NOMO-1 (cell line): ENCODE results near the gene CD70.
"Not testable (repeated sequence)": the region's sequence is repeated elsewhere in the genome, so short reads cannot be mapped to it uniquely, and the experiment has no call there.

Experiments used
- DNase-seq, 2 experiments: peaks; one replicate each; lab custom pipeline; 2025; ENCODE audit not compliant: unreplicated experiment in 2 of 2; lab: John Stamatoyannopoulos, UW

Gene CD70

DNA sequence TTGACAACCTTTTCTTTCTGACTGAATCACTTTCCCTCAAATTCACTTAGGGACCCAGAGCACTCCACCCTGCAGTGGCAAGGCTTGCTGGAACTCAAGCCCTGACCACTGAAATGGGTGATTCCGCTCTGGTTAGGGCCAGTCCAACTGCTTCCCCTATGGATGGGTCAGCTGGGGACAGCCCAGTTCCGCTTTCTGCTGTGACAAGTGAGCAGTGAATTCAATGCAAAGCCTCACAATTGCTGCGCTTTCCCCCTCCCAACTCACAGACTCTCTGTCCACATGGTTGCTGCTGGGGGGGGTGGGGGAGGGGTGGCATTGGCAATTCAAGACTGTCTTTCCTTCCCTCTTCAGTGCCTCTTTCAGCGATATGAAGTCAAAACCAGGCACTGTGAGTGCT lies 18.7 kb downstream of the CD70 start:
- DNase-seq: peak; percentile 93 to 95

DNA sequence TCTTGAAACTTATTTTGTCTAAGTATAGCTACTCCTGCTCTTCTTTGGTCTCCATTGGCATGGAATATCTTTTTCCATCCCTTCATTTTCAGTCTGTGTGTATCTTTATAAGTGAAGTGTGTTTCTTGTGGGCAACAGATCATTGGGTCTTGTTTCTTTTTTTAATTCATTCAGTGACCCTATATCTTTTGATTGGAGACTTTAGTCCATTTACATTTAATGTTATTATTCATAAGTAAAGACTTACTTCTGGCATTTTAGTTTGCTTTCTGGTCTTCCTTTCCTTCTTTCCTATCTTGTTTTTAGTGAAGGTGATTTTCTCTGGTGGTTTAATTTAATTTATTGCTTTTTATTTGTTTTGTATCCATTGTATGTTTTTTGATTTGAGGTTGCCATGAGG lies 19.8 kb downstream of the CD70 start:
- no peak for DNase-seq

DNA sequence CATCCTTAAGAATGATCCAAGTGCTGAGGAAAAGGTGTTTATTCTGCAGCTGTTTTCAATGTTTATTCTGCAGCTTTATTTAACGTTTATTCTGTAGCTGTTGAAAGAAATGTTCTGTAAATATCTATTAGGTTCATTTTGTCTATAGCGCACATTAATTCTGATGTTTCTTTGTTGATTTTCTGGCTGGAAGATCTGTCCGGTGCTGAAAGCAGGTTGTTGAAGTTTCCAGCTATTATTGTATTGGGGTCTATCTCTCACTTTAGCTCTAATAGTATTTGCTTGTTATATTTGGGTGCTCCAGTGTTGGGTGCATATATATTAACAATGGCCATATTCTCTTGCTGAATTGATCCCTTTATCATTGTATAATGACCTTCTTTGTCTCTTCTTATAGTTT lies 20.2 kb downstream of the CD70 start:
- DNase-seq: no peak

DNA sequence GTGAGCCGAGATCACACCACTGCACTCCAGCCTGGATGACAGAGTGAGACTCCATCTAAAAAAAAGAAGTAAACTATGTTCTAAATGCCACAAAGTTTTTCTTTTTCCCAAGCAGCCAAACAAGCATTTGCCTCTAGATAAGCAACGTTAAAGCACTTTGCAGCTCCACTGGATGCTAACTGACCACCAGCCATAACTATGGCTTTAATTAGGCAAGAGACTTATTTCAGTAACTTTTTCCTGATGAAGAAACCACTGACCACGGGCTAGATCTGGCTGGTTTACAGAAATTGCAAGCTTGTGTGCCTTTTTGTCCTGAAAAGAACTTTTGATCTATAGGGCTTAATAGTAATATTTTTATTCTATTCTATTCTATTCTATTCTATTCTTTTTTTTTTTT lies 22.1 kb downstream of the CD70 start:
- DNase-seq: no peak

DNA sequence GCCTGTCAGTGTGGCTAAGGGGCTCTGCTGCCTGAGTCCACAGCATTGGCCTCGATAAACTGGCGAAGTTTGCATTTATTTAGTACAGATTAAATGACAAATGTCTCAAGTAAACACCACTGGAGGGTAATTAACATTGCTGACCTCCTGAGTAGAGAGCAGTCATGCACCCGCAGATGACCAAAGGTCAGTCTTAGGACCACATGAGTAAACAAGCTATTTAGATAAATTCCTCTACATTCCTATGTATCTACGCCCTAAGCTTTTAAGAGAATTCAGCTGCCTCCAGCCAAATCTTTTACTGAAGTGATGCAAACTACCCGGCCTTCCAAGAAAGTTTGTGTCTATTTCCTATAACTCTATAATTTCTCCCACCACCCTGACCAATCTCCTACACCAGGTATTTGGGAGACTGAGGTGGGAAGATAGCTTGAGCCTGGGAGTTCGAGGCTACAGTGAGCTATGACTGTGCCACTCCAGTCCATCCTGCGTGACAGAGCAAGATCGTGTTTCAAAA lies 22.9 kb downstream of the CD70 start:
- no peak for DNase-seq

DNA sequence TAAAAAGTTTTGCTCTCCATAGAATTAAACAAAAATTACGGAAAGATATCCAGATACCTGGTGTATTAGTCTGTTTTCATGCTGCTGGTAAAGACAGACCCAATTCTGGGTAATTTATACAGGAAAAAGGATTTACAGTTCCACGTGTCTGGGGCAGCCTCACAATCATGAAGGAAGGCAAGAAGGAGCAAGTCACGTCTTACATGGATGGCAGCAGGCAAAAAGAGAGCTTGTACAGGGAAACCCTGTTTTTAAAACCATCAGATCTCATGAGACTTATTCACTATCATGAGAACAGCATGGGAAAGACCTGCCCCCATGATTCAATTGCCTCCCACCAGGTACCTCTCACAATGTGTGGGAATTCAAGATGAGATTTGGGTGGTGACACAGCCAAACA lies 24.2 kb downstream of the CD70 start:
- DNase-seq: not testable (repeated sequence)

DNA sequence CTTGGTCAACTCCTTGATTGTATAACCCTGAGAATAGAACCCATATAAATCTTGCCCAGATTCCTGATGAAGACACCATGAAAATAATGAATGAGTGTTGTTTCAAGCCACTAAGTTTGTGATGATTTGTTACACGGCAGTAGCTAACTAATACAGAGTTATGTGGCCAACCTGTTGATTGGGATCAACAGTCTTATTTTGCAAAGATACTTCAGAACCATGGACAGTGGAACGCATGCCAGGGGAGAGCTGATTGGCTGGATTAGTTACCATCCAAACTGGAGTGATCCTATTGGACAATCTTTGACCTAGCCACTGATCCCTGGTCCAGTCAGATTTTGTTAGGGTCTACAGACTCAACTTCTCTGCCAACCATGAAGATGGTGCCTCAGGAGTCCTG lies 26.6 kb downstream of the CD70 start:
- DNase-seq: no peak

DNA sequence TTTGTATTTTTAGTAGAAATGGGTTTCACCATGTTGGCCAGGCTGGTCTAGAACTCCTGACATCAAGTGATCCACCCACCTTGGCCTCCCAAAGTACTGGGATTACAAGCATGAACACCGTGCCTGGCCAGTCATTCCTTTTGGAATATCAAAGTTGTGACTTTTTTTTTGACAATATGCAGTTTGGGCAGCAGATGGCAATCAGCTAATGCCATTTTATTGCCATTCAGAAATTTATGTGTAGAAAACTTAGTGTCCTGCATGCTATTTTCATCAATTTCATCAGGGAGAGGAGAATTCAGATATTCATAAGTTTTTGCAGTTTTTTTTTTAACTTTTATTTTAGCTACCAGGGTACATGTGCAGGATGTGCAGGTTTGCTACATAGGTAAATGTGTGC lies 28.5 kb downstream of the CD70 start:
- not testable (repeated sequence) for DNase-seq

DNA sequence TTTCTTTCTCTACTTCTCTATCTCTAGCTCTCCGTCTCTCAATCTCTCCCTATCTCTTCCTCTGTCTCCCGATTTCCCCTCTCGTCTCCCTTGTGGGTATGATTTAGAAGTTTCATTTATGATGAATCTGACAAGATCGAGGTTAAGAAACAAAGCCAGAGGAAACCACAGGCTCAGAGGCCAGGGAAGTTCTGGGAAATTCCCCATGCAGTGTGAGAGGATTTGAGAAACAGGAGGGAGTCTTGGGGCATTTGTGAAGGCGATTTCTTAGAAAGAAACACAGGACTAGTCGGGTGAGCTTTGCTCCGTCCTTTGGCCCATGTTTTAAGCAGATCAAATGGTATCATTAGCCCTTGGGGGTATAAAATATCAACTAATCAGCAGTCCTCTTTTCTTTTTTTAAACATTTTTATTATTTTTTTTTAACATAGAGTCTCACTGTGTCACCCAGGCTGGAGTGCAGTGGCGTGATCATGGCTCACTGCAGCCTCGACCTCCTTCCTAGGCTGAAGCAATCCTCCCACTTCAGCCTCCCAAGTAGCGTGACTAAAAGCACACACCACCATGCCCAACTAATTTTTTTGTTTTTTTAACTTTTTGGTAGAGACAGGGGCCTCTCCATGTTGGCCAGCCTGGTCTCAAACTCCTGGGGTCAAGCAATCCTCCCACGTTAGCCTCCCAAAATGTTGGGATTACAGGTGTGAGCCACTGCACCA lies 34.3 kb downstream of the CD70 start:
- DNase-seq: no peak

DNA sequence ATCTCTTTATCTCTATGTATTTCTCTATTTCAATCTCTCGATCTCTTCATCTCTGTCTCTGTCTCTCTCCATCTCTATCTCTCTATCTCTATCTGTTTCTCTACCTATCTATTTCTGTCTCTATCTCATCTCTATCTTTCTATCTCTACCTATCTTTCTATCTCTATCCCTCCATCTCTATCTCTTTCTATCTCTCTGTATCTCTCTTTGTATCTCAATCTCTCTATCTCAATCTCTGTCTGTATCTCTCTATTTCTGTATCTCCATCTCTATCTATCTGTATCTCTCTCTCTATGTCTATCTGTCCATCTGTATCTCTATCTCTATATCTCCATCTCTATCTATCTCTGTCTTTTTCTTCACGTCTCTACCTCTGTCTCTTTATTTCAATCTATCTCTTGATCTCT lies 34.9 kb downstream of the CD70 start:
- DNase-seq: no peak

DNA sequence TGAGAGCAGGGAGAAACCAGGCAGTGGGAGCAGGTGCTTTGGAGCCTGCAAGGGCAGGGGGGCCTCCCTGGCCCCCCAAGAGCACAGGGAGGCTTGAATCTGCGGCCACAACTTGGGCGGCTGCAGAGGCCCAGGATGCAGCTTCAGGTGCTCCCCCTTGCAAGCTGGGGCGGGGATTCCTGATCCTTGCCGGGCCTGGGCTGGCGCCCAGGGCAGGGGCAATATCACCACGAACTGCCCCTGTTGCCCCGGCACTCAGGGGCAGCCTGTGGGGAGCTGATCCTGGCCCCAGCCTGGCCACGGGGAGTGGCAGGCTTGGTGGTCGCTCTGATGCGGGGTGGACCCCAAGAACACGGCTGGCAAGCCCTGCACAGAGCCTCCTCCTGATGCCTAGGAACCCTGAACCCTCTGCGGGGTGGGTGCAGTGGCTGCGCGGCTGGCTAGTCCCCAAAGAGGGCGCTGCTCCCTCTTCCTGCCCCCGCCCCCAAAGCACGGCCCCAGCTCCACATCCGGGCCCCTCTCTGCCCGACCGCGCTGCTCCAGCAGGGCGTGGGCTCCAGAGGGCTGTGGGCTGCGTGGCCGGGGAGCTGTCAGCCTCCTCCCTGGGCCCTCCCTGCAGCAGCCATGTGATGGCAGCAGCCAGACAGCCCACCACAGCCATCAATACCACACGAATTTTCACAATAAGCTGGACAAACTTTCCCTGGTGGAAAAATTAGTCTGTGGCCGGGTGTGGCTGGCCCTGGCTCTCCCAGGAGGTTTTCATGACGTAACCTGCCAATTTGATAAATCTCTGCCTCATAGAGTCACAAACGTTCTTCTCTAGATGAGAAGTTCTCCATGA lies 39.1 kb downstream of the CD70 start:
- DNase-seq: peak; percentile 62 to 81

DNA sequence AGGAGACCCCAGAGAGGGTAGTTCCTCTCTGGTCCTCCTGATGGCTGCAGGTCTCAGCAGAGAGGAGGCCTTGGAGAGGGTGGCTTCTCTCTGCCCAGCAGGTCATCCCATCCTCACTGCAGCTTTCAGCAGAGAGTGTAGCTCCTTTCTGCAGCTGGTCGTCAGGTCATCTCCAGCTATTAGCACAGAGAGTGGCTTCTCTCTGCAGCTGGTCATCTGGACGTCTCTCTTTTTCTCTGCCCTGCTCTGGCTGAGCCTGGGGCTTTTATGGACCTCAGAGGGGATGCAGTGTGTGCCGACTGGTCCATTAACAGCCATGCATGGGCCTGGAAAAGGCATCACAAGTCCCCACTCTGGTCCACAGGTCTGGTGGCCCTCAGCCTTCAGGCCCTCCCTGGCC lies 39.9 kb downstream of the CD70 start:
- no peak for DNase-seq

DNA sequence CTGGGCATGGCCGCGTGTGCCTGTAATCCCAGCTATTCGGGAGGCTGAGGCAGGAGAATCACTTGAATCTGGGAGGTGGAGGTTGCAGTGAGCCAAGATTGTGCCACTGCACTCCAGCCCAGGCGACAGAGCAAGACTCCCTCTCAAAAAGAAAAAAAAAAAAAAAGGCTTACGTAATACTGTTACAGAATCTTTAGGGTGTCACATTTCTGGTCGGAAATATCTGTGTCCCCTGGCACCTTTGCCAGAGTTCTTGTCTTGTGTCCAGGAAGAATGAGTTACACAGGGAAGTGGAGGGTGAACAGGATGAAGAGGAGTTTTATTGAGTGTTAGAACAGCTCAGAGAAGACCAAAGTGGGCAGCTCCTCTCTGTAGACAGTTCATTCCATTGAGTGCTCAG lies 40.3 kb downstream of the CD70 start:
- peak in 1 of 2 experiments; percentile 30 for DNase-seq

DNA sequence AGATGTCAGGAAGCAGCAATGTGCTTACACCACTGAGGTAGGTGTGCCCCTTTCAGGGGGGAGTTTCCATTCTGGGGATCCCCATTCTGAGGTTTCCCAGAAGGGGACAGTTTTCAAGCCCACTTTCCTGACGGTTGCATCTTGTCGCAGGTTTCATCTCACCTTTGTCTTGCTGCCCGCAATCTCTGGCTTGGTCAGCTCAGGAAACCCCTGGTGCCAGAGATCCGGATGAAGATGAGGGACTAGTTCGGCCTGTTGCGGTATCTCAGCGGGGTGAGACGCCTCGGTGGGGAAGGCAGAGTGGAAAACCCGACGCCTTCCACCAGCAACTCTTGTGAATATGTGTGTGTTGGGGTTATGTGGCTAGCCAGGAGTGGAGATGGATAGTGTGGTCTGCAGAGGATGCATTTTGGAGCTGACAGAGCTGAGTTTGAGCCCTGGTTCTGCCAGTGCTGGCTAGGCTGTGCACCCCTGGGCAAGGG lies 47.0 kb downstream of the CD70 start:
- no peak for DNase-seq

DNA sequence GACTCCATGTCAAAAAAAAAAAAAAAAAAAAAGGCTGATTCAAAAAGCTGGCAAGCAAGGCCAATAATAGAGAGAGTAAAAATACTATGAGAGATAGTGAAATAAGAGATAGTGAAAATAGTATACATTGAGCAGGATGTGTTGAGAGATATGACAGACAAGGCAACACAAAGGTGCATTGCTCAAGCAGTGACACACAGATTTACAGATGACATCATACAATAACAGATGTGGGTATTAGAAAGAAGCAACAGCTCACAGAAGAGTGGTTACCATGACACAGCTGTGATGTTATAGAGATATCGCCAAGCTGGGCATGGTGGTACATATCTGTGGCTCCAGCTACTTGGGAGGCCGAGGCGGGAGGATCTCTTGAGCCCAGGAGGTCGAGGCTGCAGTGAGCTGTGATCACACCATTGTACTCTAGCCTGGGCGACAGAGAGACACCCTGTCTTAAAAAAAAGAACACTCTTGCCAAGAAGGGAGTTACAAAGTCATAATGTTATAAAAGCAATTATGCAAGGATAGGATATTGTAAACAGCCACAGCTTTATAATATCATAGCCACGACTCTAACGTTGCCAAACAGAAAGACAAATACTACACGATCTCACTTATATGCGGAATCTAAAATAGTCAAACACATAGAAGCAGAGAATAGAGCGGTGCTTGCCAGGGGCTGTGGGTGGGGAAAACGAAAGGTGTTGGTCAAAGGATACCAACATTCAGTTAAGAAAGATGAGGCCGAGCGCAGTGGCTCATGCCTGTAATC lies 49.8 kb downstream of the CD70 start:
- DNase-seq: no peak

DNA sequence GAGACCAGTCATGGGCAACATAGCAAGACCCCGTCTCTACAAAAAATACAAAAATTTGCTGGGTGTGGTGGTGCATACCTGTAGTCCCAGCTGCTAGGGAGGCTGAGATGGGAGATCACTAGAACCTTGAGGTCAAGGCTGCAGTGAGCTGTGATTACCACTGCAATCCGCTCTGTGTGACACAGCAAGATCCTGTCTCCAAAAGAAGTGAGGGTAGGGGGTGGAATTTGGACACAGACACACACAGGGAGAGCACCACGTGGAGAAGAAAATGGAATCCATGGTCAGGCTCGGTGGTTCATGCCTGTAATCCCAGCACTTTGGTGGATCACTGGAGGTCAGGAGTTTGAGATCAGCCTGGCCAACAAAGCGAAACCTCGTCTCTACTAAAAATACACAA lies 51.4 kb downstream of the CD70 start:
- DNase-seq: no peak
